K562 (cell line): ENCODE results near the gene ARHGAP28. TPM values are rescaled to one million over a fixed set of nuclear protein-coding genes. Genes with fewer than 3 reads are reported as not detected.

Experiments
- BRF1 ChIP-seq: IDR thresholded peaks from 3 replicates; pipeline ENCODE4 v1.6.1; 2011; ENCODE audit warnings: borderline replicate concordance, mild to moderate bottlenecking; ENCODE audit not compliant: insufficient read length; ENCODE audit errors: extremely low read depth
- EGR1 ChIP-seq: fragments of 450-650 bp; conservative IDR thresholded peaks from 2 replicates; pipeline ENCODE4 v1.6.1; 2017; ENCODE audit warnings: mild to moderate bottlenecking
- HBP1 ChIP-seq: fragments of 450-650 bp; formaldehyde crosslinking; IDR thresholded peaks from 2 replicates; pipeline ENCODE4 v1.4.0; 2022; ENCODE audit warnings: missing genetic modification characterization
- HDAC1 ChIP-seq, 2 experiments: fragments of 450-650 bp; IDR thresholded peaks; 2 replicates each; pipeline ENCODE4 v1.6.1; 2016 to 2017; ENCODE audit warnings: inconsistent platforms in 1 of 2, mild to moderate bottlenecking in 1 of 2, moderate library complexity in 1 of 2
- IRF9 ChIP-seq: fragments of 450-650 bp; IDR thresholded peaks from 2 replicates; pipeline ENCODE4 v1.6.1; 2016; ENCODE audit warnings: missing biosample characterization, missing genetic modification characterization
- KLF13 ChIP-seq: fragments of 450-650 bp; IDR thresholded peaks from 2 replicates; pipeline ENCODE4 v1.6.1; 2016; ENCODE audit warnings: missing genetic modification characterization, low read depth, mild to moderate bottlenecking, missing compliant biosample characterization, moderate library complexity, borderline replicate concordance
- MCM5 ChIP-seq: fragments of 450-650 bp; IDR thresholded peaks from 2 replicates; pipeline ENCODE4 v1.6.1; 2016; ENCODE audit warnings: low read depth
- NCOA6 ChIP-seq: fragments of 450-650 bp; IDR thresholded peaks from 2 replicates; pipeline ENCODE4 v1.6.1; 2017; ENCODE audit warnings: mild to moderate bottlenecking
- TOE1 ChIP-seq, 2 experiments: fragments of 450-650 bp in 1 of 2; sonication (generic) in 1 of 2; formaldehyde crosslinking in 1 of 2; IDR thresholded peaks; 2 replicates each; pipeline versions ENCODE4 v1.7.1 to v1.8.0; 2016 to 2022; ENCODE audit warnings: borderline replicate concordance in 2 of 2, mild to moderate bottlenecking in 2 of 2, antibody characterized with exemption in 1 of 2, inconsistent platforms in 1 of 2, low read depth in 1 of 2, missing genetic modification reagents in 1 of 2, moderate library complexity in 1 of 2
- XRCC4 ChIP-seq: IDR thresholded peaks from one replicate; pipeline ENCODE4 v1.6.1; 2011; ENCODE audit not compliant: insufficient read depth, insufficient read length; ENCODE audit errors: extremely low read depth
- ZFP1 ChIP-seq: fragments of 450-650 bp; formaldehyde crosslinking; IDR thresholded peaks from 2 replicates; pipeline ENCODE4 v1.4.0; 2020; ENCODE audit warnings: mild to moderate bottlenecking, mixed read lengths
- ZKSCAN1 ChIP-seq: fragments of 150-350 bp; IDR thresholded peaks from 2 replicates; pipeline ENCODE4 v1.6.1; 2016; ENCODE audit warnings: low read depth, low read length
- ZNF121 ChIP-seq: sonication (generic); formaldehyde crosslinking; conservative IDR thresholded peaks from 2 replicates; pipeline ENCODE4 v1.8.0; 2022; ENCODE audit warnings: missing genetic modification reagents
- ZNF764 ChIP-seq: fragments of 250-450 bp; sonication (Bioruptor Pico); IDR thresholded peaks from 2 replicates; pipeline ENCODE4 v1.4.0; 2020; ENCODE audit warnings: low read depth, mild to moderate bottlenecking, moderate library complexity
- polyA plus RNA-seq, 8 experiments: library from polyadenylated mRNA; depleted of rRNA in 4 of 8; stranded (reverse) in 5 of 8; unstranded in 3 of 8; fragments of >200 nt; fragmentation: Nextera tagmentation in 2 of 8; fragmentation: Illumina TruSeq in 1 of 8; extraction: Ambion mirVana in 2 of 8; extraction: Trizol in 1 of 8; gene quantifications; 2 replicates each; pipeline versions ENCODE4 v1.2.1 to v1.2.3, GENCODE V29; 2011 to 2014; ENCODE audit warnings: inconsistent platforms in 1 of 8, missing spikeins in 1 of 8
- total RNA-seq, 7 experiments: library from RNA; depleted of rRNA in 6 of 7; stranded (reverse); fragments of >200 nt in 6 of 7; fragmentation: Illumina TruSeq in 2 of 7; extraction: Trizol in 2 of 7; gene quantifications; 2 replicates each; pipeline versions ENCODE4 v1.2.1 to v1.2.3, GENCODE V29; 2011 to 2021; ENCODE audit warnings: low replicate concordance in 1 of 7
- TF ChIP-seq, protein P1 (sequence below): IDR thresholded peaks from 2 replicates; pipeline ENCODE4 v1.6.1; 2012; ENCODE audit warnings: low read depth, low read length, improper control_type of control experiment, borderline replicate concordance
- TF ChIP-seq, protein P2 (sequence below): fragments of 450-650 bp; conservative IDR thresholded peaks from 2 replicates; pipeline ENCODE4 v1.6.1; 2016; ENCODE audit warnings: missing genetic modification characterization, low read depth, mild to moderate bottlenecking, control low read depth, missing compliant biosample characterization

The ARHGAP28 gene
- total and polyA plus RNA-seq, 9 of the 15 experiments (the other 6 are each of a cell fraction or from before 2014, with no cell fraction given): 0.93 to 5.9 (median 5.0) TPM

- TF ChIP-seq HBP1 (CRISPR knock-in tag) (peak; percentile 94; the same call in 1 of the 2 replicates), TOE1 (IDR thresholded peaks at IDR 0.05; ENCODE audit: borderline replicate concordance) (peak; percentile 52; the same call in 1 of the 2 replicates), TOE1 (CRISPR knock-in tag; IDR thresholded peaks at IDR 0.05; ENCODE audit: borderline replicate concordance, low read depth) (no peak), ZKSCAN1 (no peak), XRCC4 (no peak), EGR1 (no peak), HDAC1 (IDR thresholded peaks at IDR 0.05) (peak in 1 of 2 experiments; percentile 28; a peak in 1 of 4 replicates), BRF1 (no peak), NCOA6 (no peak), IRF9 (no peak), MCM5 (0 out of 2 replicates have a peak, but pooled peaks have one; percentile 53), ZNF764 (CRISPR knock-in tag) (no peak), KLF13 (tag) (no peak), ZNF121 (CRISPR knock-in tag) (no peak), ZFP1 (no peak)
- TF ChIP-seq, protein P1, sequence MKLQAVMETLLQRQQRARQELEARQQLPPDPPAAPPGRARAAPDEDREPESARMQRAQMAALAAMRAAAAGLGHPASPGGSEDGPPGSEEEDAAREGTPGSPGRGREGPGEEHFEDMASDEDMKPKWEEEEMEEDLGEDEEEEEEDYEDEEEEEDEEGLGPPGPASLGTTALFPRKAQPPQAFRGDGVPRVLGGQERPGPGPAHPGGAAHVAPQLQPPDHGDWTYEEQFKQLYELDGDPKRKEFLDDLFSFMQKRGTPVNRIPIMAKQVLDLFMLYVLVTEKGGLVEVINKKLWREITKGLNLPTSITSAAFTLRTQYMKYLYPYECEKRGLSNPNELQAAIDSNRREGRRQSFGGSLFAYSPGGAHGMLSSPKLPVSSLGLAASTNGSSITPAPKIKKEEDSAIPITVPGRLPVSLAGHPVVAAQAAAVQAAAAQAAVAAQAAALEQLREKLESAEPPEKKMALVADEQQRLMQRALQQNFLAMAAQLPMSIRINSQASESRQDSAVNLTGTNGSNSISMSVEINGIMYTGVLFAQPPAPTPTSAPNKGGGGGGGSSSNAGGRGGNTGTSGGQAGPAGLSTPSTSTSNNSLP: no peak
- TF ChIP-seq, protein P2, sequence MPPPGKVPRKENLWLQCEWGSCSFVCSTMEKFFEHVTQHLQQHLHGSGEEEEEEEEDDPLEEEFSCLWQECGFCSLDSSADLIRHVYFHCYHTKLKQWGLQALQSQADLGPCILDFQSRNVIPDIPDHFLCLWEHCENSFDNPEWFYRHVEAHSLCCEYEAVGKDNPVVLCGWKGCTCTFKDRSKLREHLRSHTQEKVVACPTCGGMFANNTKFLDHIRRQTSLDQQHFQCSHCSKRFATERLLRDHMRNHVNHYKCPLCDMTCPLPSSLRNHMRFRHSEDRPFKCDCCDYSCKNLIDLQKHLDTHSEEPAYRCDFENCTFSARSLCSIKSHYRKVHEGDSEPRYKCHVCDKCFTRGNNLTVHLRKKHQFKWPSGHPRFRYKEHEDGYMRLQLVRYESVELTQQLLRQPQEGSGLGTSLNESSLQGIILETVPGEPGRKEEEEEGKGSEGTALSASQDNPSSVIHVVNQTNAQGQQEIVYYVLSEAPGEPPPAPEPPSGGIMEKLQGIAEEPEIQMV: no peak
Measured at GRCh38 chr18:6920099-6920955, 190.8 kb downstream of the ARHGAP28 start (continued).
